Left hindlimb (tissue), 1 donor: ENCODE measurements around the gene PKNOX2.

Experiments
- DNase-seq: peaks from one replicate; pipeline ENCODE4 v3.0.0-alpha.2; 2018

The PKNOX2 gene

DNA sequence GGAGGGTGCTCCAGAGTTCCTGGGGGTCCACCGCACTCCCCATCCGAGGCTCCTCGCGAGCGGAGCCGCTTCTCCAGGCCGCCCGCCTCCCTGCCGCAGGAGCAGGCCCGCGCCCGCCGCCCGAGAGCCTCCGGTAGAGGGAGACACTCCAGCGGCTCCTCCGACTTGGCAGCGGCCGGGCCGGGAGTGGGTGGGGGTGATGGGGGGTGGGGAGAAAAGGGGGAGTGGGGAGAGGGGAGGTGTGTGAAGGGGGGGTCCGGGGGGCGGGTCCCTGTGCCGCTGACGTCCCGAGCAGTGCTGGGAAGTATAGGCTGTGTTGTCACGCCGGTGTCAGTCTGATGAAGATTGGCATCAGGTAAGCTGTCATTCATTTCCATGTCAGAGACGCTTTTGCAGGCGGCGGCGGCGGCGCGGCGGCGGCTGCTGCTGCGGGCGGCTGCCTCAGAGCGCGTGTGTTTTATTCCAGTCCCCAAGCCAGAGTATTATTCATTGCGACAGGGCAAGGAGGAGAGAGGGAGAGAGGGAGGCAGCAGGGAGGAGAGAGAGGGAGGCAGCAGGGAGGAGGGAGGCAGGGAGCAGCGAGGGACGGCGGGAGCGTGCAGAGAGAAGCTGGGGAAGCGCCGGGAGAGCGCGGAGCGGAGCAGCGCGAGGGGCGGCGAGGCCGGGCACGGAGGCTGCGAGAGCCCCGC is at the start of gene PKNOX2:
Gene PKNOX2 (plus strand): TSS at position 330 of the 689 bp plus-strand sequence. CDS start 186,555 bp downstream, outside the sequence.
- DNase-seq = peak; percentile 93

GRCh38 chr11:125117429-125117828 is 47.1 kb upstream of the PKNOX2 start:
- no peak for DNase-seq

GRCh38 chr11:125123194-125123946 is 41.2 kb upstream of the PKNOX2 start:
- no peak for DNase-seq

- DNase-seq = no peak
Observed at GRCh38 chr11:125123947-125124617, 40.5 kb upstream of the PKNOX2 start.

DNA sequence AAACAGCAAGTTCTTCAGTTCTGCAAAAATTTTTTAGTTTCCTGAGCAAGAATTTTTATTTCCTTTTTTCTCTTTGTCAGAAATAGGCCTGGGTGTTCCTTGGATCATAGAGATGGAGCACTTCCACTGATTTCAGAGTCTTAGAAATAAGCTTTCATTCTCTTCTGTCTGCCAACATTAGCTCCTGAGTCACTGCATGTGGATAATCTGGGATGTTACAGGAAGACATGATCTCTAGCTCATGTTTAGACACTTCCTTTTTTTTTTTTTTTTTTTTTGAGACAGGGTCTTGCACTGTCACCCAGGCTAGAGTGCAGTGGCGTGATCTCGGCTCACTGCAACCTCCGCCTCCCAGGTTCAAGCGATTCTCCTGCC is 39.9 kb upstream of the PKNOX2 start:
- no peak for DNase-seq

DNA sequence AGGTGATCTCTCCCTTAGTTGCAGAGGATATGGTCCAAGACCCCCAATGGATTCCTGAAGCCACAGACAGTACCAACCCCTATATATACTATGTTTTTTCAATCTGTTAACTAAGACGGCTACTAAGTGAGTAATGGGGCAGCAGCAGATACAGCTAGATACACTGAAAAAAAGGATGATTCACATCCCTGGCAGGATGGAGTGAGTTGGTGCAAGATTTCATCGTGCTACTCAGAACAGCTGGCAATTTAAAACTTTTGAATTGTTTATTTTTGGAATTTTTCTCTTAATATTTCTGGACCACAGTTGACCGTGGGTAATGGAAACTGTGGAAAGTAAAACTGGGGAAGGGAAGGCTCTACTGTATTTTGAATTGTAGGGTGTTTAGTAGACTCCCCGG is 36.1 kb upstream of the PKNOX2 start:
- no peak for DNase-seq

DNA sequence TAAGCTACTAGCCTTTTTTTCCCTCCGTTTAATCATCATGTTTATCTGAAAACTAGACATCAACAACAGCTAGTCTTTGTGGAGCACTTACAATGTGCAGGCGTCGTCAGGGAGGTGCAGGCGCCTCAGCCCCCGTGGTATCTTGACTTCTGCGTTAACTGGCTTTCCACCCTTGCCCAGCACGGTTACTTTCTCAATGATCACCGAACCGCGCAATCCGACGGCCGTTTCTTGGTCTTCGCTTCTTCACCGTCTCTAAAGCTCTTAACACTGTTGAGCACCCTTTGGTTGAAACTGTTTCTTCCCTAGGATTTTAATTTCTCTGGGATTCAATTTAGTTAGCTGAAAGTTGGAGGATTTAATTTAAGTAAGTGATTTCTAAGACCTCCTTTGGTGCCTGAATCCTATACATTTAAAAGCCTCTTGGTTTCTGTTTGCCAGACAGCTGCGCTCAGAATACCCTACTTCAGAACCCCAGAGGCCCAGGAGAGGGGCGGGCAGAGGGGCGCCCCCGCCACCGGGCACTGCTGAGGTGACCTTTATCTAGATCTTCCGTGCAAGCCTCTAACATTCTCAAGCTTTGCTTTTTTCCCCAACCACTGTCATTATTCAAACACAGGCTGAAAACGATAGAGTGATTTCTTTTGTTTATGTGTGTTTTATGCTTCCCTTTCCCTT is 35.1 kb upstream of the PKNOX2 start:
- DNase-seq = no peak

- DNase-seq = no peak
Observed at GRCh38 chr11:125132071-125132470, 32.5 kb upstream of the PKNOX2 start.

DNA sequence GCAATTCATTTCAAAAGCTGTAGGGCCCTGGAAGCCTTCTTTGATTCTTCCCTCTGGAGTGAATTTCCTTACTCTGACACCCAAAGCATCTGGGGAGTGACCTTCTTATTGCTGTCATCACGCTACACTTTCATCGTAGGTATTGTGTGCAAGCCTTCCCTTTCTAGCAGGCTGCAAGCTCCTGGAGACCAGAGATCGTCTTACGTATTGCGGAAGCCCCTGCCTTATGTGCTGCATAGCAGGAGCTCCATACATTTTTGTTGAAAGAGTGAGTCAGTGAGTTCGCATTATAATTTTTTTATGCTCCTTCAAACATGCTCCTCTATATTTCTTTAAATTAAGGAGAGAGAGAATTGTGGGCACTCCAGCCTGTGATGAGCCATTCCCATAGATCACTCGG is 32.0 kb upstream of the PKNOX2 start:
- DNase-seq = no peak

DNA sequence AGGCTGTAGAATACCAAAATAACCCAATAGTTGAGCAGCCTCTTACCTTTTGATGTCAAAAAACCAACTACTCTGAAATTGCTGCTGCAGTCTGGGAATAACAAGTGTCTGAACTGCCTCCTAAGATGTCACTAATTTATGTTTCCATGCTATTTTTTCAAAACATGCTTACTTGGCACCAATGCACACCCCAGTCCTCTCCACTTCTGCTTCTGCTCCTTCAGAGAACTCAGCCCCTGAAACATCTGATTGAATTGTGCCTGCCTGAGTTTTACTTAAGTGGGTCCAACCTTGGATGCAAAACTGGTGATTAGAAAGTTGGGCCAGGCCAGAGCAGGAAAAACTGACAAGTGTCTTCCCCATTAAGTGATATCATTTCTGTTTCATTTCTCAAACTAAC is 28.6 kb upstream of the PKNOX2 start:
- no peak for DNase-seq

GRCh38 chr11:125138966-125139365 is 25.6 kb upstream of the PKNOX2 start:
- no peak for DNase-seq

DNA sequence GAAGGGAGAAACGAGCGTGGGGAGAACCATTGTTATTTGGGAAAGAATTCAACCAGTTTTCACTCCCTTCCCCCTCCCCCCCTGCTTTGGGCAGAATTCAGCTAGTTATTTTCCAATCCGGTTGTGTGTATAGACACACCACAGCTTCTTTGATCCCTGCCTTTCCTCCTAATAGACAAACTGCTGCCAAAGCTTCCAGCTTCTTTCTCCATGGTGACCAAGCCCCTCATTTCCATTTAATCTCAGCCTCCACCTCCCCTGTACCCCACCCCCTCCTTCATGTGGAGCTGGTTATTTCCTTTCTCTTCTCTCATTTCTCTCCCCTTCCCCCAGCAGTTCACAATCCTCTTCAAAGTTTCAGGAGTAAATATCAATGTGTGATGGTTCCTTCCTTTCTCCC is 24.8 kb upstream of the PKNOX2 start:
- no peak for DNase-seq

GRCh38 chr11:125140233-125140632 is 24.3 kb upstream of the PKNOX2 start:
- peak; percentile 64 for DNase-seq

- DNase-seq = no peak
Observed at GRCh38 chr11:125141178-125141577, 23.4 kb upstream of the PKNOX2 start.

DNA sequence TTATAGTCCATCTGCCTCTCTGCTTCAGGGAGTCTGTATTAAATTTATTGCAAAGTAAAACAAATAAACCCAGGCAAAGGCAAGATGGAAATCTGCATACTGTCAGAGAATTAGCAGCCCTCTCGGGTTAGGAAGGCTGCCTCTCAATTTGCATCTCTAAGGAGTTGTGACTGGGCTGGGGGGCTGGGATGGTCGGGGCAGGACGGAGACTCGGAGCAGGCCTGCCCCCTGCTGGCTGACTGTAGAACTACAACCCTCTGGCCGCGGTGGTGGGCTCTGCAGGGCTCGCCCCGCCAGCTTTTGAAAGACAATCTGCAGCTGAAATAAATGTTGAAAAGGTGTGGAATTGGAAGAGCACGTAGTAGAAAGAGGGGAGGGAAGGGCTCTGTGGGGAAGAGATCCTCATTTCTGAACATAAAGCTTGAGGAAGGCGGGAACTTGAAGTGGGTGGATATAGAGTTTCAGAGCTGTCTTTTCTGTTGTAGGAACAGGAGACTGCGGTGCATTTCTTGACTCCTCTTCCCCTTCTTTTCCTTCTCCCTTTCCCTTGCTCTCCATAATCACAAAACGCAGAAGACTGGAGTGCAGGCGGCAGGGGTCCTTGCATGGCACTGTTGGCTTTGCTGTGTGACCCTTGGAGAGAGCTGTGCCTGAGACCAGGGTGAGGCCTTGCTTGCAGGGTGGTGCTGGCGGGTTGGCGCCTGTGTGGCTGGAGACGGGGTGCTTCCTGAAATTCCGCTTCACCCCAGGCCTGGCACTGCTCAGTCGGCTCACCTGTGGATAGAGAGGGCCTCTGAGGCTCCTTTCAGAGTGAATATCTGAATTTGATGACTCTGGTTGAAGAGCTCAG is 22.6 kb upstream of the PKNOX2 start:
- peak; percentile 58 for DNase-seq

- no peak for DNase-seq
Observed at GRCh38 chr11:125146232-125146631, 18.3 kb upstream of the PKNOX2 start.

DNA sequence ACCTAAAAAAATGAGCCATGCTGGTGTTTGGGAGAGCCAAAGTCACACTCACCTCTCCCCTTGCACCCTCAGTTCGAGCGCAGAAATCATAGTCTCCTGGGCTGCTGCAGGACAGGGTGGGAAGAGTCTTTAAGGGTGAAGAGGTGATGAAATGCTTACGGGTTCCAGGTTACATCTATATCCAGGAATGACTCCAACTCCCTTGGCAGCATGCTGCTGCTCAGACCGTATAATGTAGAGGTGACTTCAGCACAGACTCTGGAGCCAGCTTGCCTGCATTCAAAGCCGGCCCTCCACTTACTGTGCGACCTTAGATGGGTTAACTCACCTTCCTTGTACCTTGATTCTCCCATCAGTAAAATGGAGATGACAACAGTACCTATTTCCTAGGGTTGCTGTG is 17.3 kb upstream of the PKNOX2 start:
- DNase-seq = no peak

GRCh38 chr11:125148011-125148410 is 16.5 kb upstream of the PKNOX2 start:
- DNase-seq = no peak

GRCh38 chr11:125148743-125149142 is 15.8 kb upstream of the PKNOX2 start:
- no peak for DNase-seq

DNA sequence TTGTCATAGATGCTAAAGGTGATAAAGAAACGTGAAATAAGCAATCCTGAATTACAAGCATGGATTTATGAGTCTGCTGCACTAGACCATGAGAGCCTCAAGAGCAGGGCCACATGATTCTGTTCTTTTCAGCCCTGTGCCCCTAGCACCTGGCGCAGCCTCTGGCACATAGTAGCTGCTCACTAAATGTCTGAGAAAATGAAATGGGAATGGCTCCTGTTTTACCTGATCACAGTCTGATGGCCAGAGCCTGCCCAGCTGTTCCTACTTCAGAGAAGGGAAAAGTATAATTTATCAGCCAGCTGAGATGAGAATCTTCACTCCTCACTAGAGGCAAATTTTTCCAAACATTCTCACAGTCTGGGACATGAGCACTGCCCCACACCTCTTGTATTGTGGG is 10.7 kb upstream of the PKNOX2 start:
- DNase-seq = no peak

DNA sequence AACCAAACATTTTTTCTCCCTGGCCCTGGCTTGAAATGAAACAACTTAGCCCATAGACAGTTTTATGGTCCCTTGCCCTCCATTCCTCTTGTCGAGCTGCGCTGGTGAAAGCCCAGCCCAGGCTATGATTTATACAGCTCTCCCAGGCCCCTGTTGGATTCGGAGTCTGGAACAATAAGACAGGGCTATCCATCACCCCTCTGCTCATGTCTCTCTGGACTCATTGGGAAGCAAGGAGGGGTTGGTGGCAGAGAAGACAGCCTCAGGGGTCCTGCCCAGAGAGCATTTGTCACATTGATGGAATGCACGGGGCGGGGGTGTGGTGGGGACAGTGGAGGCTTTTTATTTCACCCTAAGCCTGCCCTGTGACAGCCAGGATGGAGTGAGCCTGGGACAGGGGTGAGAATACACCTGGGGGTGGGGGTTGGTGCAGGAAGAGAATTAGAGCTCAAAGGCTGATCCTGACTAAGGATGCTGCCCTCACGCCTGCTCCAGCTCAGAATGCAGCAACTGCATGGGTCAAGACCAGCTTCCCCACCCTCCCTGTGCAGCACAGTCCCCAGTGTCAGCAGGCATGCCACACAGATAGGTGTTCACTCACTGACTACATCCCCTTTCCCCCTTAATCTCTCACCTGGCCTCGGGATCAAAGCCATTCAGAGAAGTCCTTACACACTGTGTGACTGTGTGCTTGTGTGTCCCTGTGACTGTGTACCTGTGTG is 10.0 kb upstream of the PKNOX2 start:
- no peak for DNase-seq

DNA sequence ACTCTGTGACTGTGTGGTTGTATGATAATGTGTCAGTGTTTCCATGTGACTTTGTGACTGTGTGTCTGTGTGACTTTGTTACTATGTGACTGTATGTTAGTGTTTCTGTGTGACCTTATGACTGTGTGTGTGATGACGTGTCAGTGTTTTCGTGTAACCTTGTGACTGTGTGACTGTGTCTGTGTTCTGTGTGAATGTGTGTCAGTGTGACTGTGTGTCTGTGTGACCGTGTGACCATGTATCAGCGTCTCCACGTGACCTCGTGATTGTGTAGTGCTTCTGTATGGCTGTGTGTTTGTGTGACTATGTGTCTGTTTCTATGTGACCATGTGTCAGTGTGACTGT is 9.5 kb upstream of the PKNOX2 start:
- no peak for DNase-seq
